GM23338 (cell line): ENCODE measurements around the gene CERT1. TPM values are rescaled to one million over a fixed set of nuclear protein-coding genes. Genes with fewer than 3 reads are reported as not detected.

Source experiments
- ATAC-seq: fragments of 200-7000 bp; cut with Tn5 transposase; 3 replicates; pipeline ENCODE4 v1.9.1; 2020
- DNase-seq: peaks from one replicate; pipeline ENCODE4 v3.0.0-alpha.2; 2015; ENCODE audit warnings: low spot score
- H2AFZ ChIP-seq: fragments of 200-600 bp; sonication (generic); 2 replicates; pipeline ENCODE4 v1.8.0; 2016; ENCODE audit warnings: antibody characterized with exemption, mild to moderate bottlenecking, moderate library complexity
- H3F3A ChIP-seq: fragments of 200-600 bp; sonication (generic); replicated peaks from 2 replicates; pipeline ENCODE4 v1.8.0; 2017; ENCODE audit warnings: antibody characterized with exemption, mixed run types, low read depth
- H3K27ac ChIP-seq: fragments of 200-600 bp; sonication (generic); 2 replicates; pipeline ENCODE4 v1.6.1; 2016; ENCODE audit warnings: low read depth
- H3K27me3 ChIP-seq: fragments of 200-600 bp; sonication (generic); 2 replicates; pipeline ENCODE4 v1.8.0; 2016; ENCODE audit warnings: mild to moderate bottlenecking, mixed run types, moderate library complexity; ENCODE audit not compliant: insufficient read depth
- H3K36me3 ChIP-seq: fragments of 200-600 bp; sonication (generic); 2 replicates; pipeline ENCODE4 v1.8.0; 2016; ENCODE audit warnings: mild to moderate bottlenecking; ENCODE audit not compliant: insufficient read depth
- H3K4me1 ChIP-seq: fragments of 200-600 bp; sonication (generic); 2 replicates; pipeline ENCODE4 v1.8.0; 2016; ENCODE audit warnings: mild to moderate bottlenecking, moderate library complexity; ENCODE audit not compliant: insufficient read depth
- H3K4me2 ChIP-seq: fragments of 200-600 bp; sonication (generic); 2 replicates; pipeline ENCODE4 v1.7.1; 2017; ENCODE audit warnings: mixed run types
- H3K4me3 ChIP-seq: fragments of 200-600 bp; sonication (generic); 2 replicates; pipeline ENCODE4 v1.6.1; 2016; ENCODE audit warnings: mixed run types
- H3K79me2 ChIP-seq: fragments of 200-600 bp; sonication (generic); replicated peaks from 2 replicates; pipeline ENCODE4 v1.8.0; 2017; ENCODE audit warnings: mild to moderate bottlenecking; ENCODE audit not compliant: insufficient read depth
- H3K9me2 ChIP-seq: fragments of 200-600 bp; sonication (generic); 2 replicates; pipeline ENCODE4 v1.8.0; 2017; ENCODE audit not compliant: insufficient read depth
- H4K20me1 ChIP-seq: fragments of 200-600 bp; sonication (generic); replicated peaks from 2 replicates; pipeline ENCODE4 v1.8.0; 2017; ENCODE audit warnings: mild to moderate bottlenecking; ENCODE audit not compliant: insufficient read depth
- H3K27ac Mint-ChIP-seq: 2 replicates; pipeline ENCODE4 v1.8.0; 2020; ENCODE audit warnings: inconsistent platforms, mild to moderate bottlenecking, moderate library complexity, mixed read lengths
- H3K27me3 Mint-ChIP-seq: 3 replicates; pipeline ENCODE4 v1.8.0; 2022; ENCODE audit warnings: low read depth, mild to moderate bottlenecking, moderate library complexity, mixed read lengths, inconsistent platforms; ENCODE audit not compliant: insufficient read depth, poor library complexity
- H3K36me3 Mint-ChIP-seq: 3 replicates; pipeline ENCODE4 v1.8.0; 2021; ENCODE audit warnings: low read depth, mild to moderate bottlenecking, inconsistent platforms, moderate library complexity, mixed read lengths
- H3K4me1 Mint-ChIP-seq: 3 replicates; pipeline ENCODE4 v1.8.0; 2020; ENCODE audit warnings: mild to moderate bottlenecking, inconsistent platforms, mixed read lengths
- H3K4me3 Mint-ChIP-seq: 3 replicates; pipeline ENCODE4 v1.8.0; 2021; ENCODE audit warnings: moderate library complexity, mild to moderate bottlenecking, inconsistent platforms, mixed read lengths
- H3K9me3 Mint-ChIP-seq: 3 replicates; pipeline ENCODE4 v1.8.0; 2020; ENCODE audit warnings: moderate library complexity, mild to moderate bottlenecking, inconsistent platforms, mixed read lengths
- CREB1 ChIP-seq: fragments of 250-450 bp; sonication (Bioruptor Pico); IDR thresholded peaks from 2 replicates; pipeline ENCODE4 v1.5.0; 2020; ENCODE audit warnings: low read depth, mild to moderate bottlenecking, moderate library complexity
- EZH2 ChIP-seq: fragments of 200-600 bp; sonication (generic); IDR thresholded peaks from one replicate; pipeline ENCODE4 v1.8.0; 2017; ENCODE audit warnings: antibody characterized with exemption, mild to moderate bottlenecking, low read depth; ENCODE audit not compliant: unreplicated experiment
- EZH2phosphoT487 ChIP-seq: fragments of 200-600 bp; sonication (generic); IDR thresholded peaks from one replicate; pipeline ENCODE4 v1.8.1; 2018; ENCODE audit warnings: antibody characterized with exemption; ENCODE audit not compliant: unreplicated experiment
- JUNB ChIP-seq: IDR thresholded peaks from one replicate; pipeline ENCODE4 v1.6.1; 2016; ENCODE audit warnings: antibody characterized with exemption; ENCODE audit not compliant: unreplicated experiment
- NANOG ChIP-seq: IDR thresholded peaks from 2 replicates; pipeline ENCODE4 v1.6.1; 2016; ENCODE audit warnings: antibody characterized with exemption, borderline replicate concordance
- POLR2AphosphoS5 ChIP-seq: IDR thresholded peaks from 2 replicates; pipeline ENCODE4 v1.6.1; 2016; ENCODE audit warnings: antibody characterized with exemption, low read depth
- REST ChIP-seq: IDR thresholded peaks from one replicate; pipeline ENCODE4 v1.6.1; 2018; ENCODE audit warnings: antibody characterized with exemption; ENCODE audit not compliant: unreplicated experiment
- STAT1 ChIP-seq: IDR thresholded peaks from one replicate; pipeline ENCODE4 v1.6.1; 2016; ENCODE audit warnings: antibody characterized with exemption; ENCODE audit not compliant: unreplicated experiment
- ZNF114 ChIP-seq: fragments of 250-450 bp; sonication (Bioruptor Pico); IDR thresholded peaks from 2 replicates; pipeline ENCODE4 v1.5.0; 2020; ENCODE audit warnings: mild to moderate bottlenecking, moderate library complexity
- ZNF331 ChIP-seq: fragments of 250-450 bp; sonication (Bioruptor Pico); IDR thresholded peaks from 2 replicates; pipeline ENCODE4 v1.5.0; 2020; ENCODE audit warnings: low read depth, mild to moderate bottlenecking, moderate library complexity
- polyA plus RNA-seq: library from polyadenylated mRNA; unstranded; fragments of >200 nt; fragmentation: Nextera tagmentation; extraction: Ambion mirVana; gene quantifications from 2 replicates; pipeline ENCODE4 v1.2.1, GENCODE V29; 2016
- total RNA-seq: library from RNA; depleted of rRNA; stranded (reverse); fragments of >200 nt; shearing (Covaris generic); gene quantifications from 2 replicates; pipeline ENCODE4 v1.2.3, GENCODE V29; 2014
- TF ChIP-seq, protein P1 (sequence below): IDR thresholded peaks from 2 replicates; pipeline ENCODE4 v1.6.1; 2016; ENCODE audit warnings: antibody characterized with exemption
- TF ChIP-seq, protein P2 (sequence below), 2 experiments: fragments of 200-600 bp in 1 of 2; sonication (generic) in 1 of 2; conservative IDR thresholded peaks; 2 replicates each; pipeline versions ENCODE4 v1.5.1 to v1.6.1; 2016 to 2017; ENCODE audit warnings: antibody characterized with exemption in 2 of 2, low read depth in 2 of 2, mild to moderate bottlenecking in 2 of 2, moderate library complexity in 1 of 2
- TF ChIP-seq, protein P3 (sequence below): fragments of 250-450 bp; sonication (Bioruptor Pico); IDR thresholded peaks from 2 replicates; pipeline ENCODE4 v1.5.0; 2020; ENCODE audit warnings: mild to moderate bottlenecking, moderate library complexity

The CERT1 gene
- total and polyA plus RNA-seq, 2 experiments from 2014 or later: 36.5 to 40.7 TPM

DNA sequence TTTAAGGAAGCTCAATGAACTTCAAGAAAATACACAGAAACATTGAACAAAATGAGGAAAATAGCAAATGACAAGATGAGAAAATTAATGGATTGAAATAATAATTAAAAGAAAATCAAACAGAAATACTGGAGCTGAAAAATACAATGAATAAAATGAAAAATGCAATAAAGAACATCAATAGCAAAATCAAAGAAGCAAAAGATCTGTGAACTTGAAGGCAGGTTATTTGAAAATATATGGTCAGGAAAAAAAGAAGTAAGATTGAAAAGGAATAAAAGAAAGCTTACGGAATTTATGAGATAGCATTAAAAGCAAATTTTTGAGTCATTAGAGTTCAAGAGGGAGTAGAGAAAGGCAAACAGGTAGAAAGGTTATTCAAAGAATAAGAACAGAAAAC, 42.4 kb downstream of the CERT1 start (continued):
- TF ChIP-seq, protein P1, sequence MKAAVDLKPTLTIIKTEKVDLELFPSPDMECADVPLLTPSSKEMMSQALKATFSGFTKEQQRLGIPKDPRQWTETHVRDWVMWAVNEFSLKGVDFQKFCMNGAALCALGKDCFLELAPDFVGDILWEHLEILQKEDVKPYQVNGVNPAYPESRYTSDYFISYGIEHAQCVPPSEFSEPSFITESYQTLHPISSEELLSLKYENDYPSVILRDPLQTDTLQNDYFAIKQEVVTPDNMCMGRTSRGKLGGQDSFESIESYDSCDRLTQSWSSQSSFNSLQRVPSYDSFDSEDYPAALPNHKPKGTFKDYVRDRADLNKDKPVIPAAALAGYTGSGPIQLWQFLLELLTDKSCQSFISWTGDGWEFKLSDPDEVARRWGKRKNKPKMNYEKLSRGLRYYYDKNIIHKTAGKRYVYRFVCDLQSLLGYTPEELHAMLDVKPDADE: no peak
- no peak for TF ChIP-seq ZNF114
- no peak for TF ChIP-seq EZH2

GRCh38 chr5:75468593-75468992, 42.8 kb downstream of the CERT1 start:
- no peak overlapping the region for H3K4me3 ChIP-seq
- no peak overlapping the region for H3K27ac Mint-ChIP-seq
- TF ChIP-seq, protein P2, sequence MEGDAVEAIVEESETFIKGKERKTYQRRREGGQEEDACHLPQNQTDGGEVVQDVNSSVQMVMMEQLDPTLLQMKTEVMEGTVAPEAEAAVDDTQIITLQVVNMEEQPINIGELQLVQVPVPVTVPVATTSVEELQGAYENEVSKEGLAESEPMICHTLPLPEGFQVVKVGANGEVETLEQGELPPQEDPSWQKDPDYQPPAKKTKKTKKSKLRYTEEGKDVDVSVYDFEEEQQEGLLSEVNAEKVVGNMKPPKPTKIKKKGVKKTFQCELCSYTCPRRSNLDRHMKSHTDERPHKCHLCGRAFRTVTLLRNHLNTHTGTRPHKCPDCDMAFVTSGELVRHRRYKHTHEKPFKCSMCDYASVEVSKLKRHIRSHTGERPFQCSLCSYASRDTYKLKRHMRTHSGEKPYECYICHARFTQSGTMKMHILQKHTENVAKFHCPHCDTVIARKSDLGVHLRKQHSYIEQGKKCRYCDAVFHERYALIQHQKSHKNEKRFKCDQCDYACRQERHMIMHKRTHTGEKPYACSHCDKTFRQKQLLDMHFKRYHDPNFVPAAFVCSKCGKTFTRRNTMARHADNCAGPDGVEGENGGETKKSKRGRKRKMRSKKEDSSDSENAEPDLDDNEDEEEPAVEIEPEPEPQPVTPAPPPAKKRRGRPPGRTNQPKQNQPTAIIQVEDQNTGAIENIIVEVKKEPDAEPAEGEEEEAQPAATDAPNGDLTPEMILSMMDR (conservative IDR thresholded peaks at IDR 0.05; ENCODE audit: low read depth in 2 of 2): no peak
- no peak for TF ChIP-seq STAT1
- TF ChIP-seq REST: no peak
- no peak for TF ChIP-seq CREB1 (CRISPR knock-in tag)
- TF ChIP-seq JUNB: no peak
- TF ChIP-seq NANOG: no peak
- no peak for TF ChIP-seq EZH2phosphoT487
- no peak for TF ChIP-seq POLR2AphosphoS5
- no peak for TF ChIP-seq EZH2
- TF ChIP-seq ZNF114: no peak
- TF ChIP-seq, protein P3, sequence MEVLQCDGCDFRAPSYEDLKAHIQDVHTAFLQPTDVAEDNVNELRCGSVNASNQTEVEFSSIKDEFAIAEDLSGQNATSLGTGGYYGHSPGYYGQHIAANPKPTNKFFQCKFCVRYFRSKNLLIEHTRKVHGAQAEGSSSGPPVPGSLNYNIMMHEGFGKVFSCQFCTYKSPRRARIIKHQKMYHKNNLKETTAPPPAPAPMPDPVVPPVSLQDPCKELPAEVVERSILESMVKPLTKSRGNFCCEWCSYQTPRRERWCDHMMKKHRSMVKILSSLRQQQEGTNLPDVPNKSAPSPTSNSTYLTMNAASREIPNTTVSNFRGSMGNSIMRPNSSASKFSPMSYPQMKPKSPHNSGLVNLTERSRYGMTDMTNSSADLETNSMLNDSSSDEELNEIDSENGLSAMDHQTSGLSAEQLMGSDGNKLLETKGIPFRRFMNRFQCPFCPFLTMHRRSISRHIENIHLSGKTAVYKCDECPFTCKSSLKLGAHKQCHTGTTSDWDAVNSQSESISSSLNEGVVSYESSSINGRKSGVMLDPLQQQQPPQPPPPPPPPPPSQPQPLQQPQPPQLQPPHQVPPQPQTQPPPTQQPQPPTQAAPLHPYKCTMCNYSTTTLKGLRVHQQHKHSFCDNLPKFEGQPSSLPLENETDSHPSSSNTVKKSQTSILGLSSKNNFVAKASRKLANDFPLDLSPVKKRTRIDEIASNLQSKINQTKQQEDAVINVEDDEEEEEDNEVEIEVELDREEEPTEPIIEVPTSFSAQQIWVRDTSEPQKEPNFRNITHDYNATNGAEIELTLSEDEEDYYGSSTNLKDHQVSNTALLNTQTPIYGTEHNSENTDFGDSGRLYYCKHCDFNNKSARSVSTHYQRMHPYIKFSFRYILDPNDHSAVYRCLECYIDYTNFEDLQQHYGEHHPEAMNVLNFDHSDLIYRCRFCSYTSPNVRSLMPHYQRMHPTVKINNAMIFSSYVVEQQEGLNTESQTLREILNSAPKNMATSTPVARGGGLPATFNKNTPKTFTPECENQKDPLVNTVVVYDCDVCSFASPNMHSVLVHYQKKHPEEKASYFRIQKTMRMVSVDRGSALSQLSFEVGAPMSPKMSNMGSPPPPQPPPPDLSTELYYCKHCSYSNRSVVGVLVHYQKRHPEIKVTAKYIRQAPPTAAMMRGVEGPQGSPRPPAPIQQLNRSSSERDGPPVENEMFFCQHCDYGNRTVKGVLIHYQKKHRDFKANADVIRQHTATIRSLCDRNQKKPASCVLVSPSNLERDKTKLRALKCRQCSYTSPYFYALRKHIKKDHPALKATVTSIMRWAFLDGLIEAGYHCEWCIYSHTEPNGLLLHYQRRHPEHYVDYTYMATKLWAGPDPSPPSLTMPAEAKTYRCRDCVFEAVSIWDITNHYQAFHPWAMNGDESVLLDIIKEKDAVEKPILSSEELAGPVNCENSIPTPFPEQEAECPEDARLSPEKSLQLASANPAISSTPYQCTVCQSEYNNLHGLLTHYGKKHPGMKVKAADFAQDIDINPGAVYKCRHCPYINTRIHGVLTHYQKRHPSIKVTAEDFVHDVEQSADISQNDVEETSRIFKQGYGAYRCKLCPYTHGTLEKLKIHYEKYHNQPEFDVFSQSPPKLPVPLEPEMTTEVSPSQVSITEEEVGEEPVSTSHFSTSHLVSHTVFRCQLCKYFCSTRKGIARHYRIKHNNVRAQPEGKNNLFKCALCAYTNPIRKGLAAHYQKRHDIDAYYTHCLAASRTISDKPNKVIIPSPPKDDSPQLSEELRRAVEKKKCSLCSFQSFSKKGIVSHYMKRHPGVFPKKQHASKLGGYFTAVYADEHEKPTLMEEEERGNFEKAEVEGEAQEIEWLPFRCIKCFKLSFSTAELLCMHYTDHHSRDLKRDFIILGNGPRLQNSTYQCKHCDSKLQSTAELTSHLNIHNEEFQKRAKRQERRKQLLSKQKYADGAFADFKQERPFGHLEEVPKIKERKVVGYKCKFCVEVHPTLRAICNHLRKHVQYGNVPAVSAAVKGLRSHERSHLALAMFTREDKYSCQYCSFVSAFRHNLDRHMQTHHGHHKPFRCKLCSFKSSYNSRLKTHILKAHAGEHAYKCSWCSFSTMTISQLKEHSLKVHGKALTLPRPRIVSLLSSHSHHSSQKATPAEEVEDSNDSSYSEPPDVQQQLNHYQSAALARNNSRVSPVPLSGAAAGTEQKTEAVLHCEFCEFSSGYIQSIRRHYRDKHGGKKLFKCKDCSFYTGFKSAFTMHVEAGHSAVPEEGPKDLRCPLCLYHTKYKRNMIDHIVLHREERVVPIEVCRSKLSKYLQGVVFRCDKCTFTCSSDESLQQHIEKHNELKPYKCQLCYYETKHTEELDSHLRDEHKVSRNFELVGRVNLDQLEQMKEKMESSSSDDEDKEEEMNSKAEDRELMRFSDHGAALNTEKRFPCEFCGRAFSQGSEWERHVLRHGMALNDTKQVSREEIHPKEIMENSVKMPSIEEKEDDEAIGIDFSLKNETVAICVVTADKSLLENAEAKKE (CRISPR knock-in tag): no peak
- TF ChIP-seq ZNF331: no peak

More at GRCh38 chr5:75468593-75468992, 42.8 kb downstream of the CERT1 start:
- Histone ChIP-seq H3K4me2 (no peak overlapping the region), H4K20me1 (0 out of 2 replicates have a peak, but pooled peaks cover 4% of the 10 kb centered on the region), H3K36me3 (no peaks in the 10 kb centered on the region), H3K27me3 (no peaks in the 10 kb centered on the region), H3K27ac (no peak overlapping the region), H3K4me1 (peaks cover 23% of the 10 kb centered on the region), H3F3A (no peaks in the 10 kb centered on the region), H3K9me2 (no peaks in the 10 kb centered on the region), H3K79me2 (peaks cover 73% of the 10 kb centered on the region), H2AFZ (no peak overlapping the region)
- no peak for ATAC-seq
- DNase-seq: no peak
- peaks cover 6% of the 10 kb centered on the region; the same call in 2 of the 3 replicates for H3K36me3 Mint-ChIP-seq
- no peak overlapping the region for H3K4me3 Mint-ChIP-seq
- H3K4me1 Mint-ChIP-seq: peaks cover 31% of the 10 kb centered on the region
- peaks cover 2% of the 10 kb centered on the region for H3K27me3 Mint-ChIP-seq
- peaks cover 4% of the 10 kb centered on the region; the same call in 1 of the 3 replicates for H3K9me3 Mint-ChIP-seq
